Measurements from ENCODE around the gene SLC19A2.

The SLC19A2 gene

DNA sequence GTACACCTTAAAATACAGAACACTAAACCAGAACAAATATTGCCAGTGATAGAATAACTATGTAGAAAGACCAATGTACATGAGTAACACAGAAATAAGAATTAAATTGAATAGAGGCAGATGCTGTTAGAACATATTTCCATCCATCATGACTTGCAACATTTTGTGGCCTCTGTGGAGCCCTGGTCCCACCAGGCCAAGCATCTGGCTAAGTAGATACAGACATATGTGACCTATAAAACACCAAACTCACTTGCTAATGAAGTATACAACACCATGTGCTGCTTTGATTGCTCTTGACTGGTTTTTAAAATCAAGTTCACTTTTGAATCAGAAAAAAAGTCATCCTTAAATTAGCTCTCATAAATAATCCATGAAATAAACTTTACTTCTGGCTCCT lies 20.5 kb downstream of the SLC19A2 start:
- TF ChIP-seq FOXM1 (IDR thresholded peaks at IDR 0.05; ENCODE audit: borderline replicate concordance, low read depth) (no peak), RAD21 (IDR thresholded peaks at IDR 0.05; ENCODE audit: low read depth) (no peak), EP300 (IDR thresholded peaks at IDR 0.05; ENCODE audit: borderline replicate concordance) (no peak), EGR1 (IDR thresholded peaks at IDR 0.05) (no peak), ZBTB7A (IDR thresholded peaks at IDR 0.05; ENCODE audit: low read depth) (no peak), YY1 (IDR thresholded peaks at IDR 0.05; ENCODE audit: low read depth) (no peak), TAF1 (IDR thresholded peaks at IDR 0.05; ENCODE audit: low read depth) (no peak), NFIC (IDR thresholded peaks at IDR 0.05) (no peak), CREB1 (IDR thresholded peaks at IDR 0.05; ENCODE audit: low read depth) (no peak), TEAD4 (IDR thresholded peaks at IDR 0.05) (no peak), CEBPB (IDR thresholded peaks at IDR 0.05) (no peak), TCF12 (IDR thresholded peaks at IDR 0.05; ENCODE audit: low read depth) (no peak)
- TF ChIP-seq, protein P1, sequence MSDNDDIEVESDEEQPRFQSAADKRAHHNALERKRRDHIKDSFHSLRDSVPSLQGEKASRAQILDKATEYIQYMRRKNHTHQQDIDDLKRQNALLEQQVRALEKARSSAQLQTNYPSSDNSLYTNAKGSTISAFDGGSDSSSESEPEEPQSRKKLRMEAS (IDR thresholded peaks at IDR 0.05), result no peak
- TF ChIP-seq, protein P2, sequence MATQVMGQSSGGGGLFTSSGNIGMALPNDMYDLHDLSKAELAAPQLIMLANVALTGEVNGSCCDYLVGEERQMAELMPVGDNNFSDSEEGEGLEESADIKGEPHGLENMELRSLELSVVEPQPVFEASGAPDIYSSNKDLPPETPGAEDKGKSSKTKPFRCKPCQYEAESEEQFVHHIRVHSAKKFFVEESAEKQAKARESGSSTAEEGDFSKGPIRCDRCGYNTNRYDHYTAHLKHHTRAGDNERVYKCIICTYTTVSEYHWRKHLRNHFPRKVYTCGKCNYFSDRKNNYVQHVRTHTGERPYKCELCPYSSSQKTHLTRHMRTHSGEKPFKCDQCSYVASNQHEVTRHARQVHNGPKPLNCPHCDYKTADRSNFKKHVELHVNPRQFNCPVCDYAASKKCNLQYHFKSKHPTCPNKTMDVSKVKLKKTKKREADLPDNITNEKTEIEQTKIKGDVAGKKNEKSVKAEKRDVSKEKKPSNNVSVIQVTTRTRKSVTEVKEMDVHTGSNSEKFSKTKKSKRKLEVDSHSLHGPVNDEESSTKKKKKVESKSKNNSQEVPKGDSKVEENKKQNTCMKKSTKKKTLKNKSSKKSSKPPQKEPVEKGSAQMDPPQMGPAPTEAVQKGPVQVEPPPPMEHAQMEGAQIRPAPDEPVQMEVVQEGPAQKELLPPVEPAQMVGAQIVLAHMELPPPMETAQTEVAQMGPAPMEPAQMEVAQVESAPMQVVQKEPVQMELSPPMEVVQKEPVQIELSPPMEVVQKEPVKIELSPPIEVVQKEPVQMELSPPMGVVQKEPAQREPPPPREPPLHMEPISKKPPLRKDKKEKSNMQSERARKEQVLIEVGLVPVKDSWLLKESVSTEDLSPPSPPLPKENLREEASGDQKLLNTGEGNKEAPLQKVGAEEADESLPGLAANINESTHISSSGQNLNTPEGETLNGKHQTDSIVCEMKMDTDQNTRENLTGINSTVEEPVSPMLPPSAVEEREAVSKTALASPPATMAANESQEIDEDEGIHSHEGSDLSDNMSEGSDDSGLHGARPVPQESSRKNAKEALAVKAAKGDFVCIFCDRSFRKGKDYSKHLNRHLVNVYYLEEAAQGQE (IDR thresholded peaks at IDR 0.05; ENCODE audit: low read depth), result no peak
- TF ChIP-seq, protein P3, sequence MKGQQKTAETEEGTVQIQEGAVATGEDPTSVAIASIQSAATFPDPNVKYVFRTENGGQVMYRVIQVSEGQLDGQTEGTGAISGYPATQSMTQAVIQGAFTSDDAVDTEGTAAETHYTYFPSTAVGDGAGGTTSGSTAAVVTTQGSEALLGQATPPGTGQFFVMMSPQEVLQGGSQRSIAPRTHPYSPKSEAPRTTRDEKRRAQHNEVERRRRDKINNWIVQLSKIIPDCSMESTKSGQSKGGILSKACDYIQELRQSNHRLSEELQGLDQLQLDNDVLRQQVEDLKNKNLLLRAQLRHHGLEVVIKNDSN (IDR thresholded peaks at IDR 0.05), result no peak

DNA sequence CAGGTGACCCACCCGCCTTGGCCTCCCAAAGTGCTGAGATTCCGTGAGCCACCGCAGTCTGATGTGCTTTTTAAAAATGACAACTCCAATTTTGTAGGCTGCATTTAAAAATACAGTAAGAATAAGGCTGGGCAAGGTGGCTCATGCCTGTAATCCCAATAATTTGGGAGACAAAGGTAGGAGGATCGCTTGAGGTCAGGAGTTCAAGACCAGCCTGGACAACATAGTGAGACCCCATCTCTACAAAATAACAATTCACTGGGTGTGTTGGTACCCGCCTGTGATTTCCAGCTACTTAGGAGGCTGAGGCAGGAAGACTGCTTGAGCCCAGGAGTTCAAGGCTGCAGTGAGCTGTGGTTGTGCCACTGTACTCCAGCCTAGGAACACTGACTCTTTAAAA lies 23.4 kb downstream of the SLC19A2 start:
- TF ChIP-seq, protein P1 (IDR thresholded peaks at IDR 0.05), result no peak
- TF ChIP-seq TCF12 (IDR thresholded peaks at IDR 0.05; ENCODE audit: low read depth), result no peak
- no peak for TF ChIP-seq ZBTB7A (IDR thresholded peaks at IDR 0.05; ENCODE audit: low read depth)
- TF ChIP-seq, protein P3 (IDR thresholded peaks at IDR 0.05), result no peak
- no peak for TF ChIP-seq TAF1 (IDR thresholded peaks at IDR 0.05; ENCODE audit: low read depth)
- no peak for TF ChIP-seq FOXM1 (IDR thresholded peaks at IDR 0.05; ENCODE audit: borderline replicate concordance, low read depth)
- TF ChIP-seq YY1 (IDR thresholded peaks at IDR 0.05; ENCODE audit: low read depth), result no peak
- no peak for TF ChIP-seq TEAD4 (IDR thresholded peaks at IDR 0.05)
- TF ChIP-seq CREB1 (IDR thresholded peaks at IDR 0.05; ENCODE audit: low read depth), result no peak
- TF ChIP-seq EGR1 (IDR thresholded peaks at IDR 0.05), result no peak
- TF ChIP-seq NFIC (IDR thresholded peaks at IDR 0.05), result no peak
- TF ChIP-seq RAD21 (IDR thresholded peaks at IDR 0.05; ENCODE audit: low read depth), result no peak

DNA sequence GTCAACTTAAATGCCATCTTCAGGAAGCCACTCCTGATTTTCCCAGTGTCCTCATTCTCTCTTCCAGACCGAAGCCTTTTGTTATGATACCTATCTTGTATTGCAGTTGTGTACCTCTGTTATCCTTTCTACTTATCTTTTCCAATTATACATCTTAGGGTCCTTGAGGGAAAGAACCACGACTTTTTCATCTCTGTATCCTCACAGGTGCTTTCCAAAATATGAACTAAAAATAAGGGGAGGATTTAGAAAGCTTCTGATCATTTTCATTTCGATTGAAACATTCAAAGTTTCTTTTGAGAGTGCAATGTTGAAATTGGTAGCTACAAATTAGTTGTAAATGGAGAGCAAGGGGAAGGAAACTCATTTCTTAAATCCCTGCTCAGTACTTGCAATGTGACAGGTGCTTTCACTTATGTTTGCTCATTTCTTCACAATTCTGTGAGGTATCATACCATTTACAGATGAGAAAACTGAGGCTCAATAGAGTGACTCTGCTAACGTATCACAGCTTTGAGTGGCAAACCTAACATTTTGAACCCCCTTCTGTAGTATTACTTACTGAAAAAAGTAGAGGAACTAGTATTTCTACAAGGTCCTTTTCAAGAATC lies 24.2 kb downstream of the SLC19A2 start:
- TF ChIP-seq YY1 (IDR thresholded peaks at IDR 0.05; ENCODE audit: low read depth) (no peak), RAD21 (IDR thresholded peaks at IDR 0.05; ENCODE audit: low read depth) (no peak), FOXM1 (IDR thresholded peaks at IDR 0.05; ENCODE audit: borderline replicate concordance, low read depth) (no peak), CEBPB (IDR thresholded peaks at IDR 0.05) (no peak), TAF1 (IDR thresholded peaks at IDR 0.05; ENCODE audit: low read depth) (no peak), ZBTB7A (IDR thresholded peaks at IDR 0.05; ENCODE audit: low read depth) (no peak), CREB1 (IDR thresholded peaks at IDR 0.05; ENCODE audit: low read depth) (no peak), TEAD4 (IDR thresholded peaks at IDR 0.05) (no peak), NFIC (IDR thresholded peaks at IDR 0.05) (no peak), EP300 (IDR thresholded peaks at IDR 0.05; ENCODE audit: borderline replicate concordance) (no peak)
- TF ChIP-seq, protein P3 (IDR thresholded peaks at IDR 0.05), result no peak
- TF ChIP-seq, protein P1 (IDR thresholded peaks at IDR 0.05), result no peak
- TF ChIP-seq, protein P2 (IDR thresholded peaks at IDR 0.05; ENCODE audit: low read depth), result no peak

DNA sequence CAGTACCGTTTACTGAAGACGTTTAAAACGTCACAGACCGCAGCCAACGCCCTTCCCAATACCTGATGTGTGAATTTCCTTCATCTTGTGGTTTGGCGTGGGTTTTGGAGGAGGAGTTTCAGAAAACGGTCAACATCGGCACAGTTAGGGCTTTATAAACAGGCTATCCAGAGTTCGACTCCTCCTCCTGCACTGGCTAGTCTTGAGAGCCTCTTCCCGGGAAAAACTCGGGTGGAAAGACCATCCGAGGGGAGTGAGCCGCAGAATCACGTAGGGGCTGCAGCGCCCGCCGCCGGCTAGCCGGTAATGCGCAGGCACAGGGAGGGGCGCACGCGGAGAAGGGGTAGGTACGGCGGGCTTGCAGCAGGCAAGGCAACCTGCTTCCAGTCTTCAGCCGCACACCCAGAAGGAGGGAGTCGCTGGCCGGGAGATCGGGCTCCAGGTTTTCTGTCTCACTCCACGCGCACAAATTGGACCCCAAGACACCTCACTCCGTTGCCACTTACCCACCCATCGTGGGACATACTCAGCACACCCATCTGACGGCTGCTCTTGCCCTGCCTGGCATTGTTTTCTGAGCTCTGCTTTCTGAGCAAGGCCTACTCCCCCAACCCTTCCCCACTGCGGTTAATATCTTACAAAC lies 25.4 kb downstream of the SLC19A2 start:
- TF ChIP-seq CEBPB (IDR thresholded peaks at IDR 0.05), result no peak
- TF ChIP-seq TCF12 (IDR thresholded peaks at IDR 0.05; ENCODE audit: low read depth), result no peak
- no peak for TF ChIP-seq FOXM1 (IDR thresholded peaks at IDR 0.05; ENCODE audit: borderline replicate concordance, low read depth)
- TF ChIP-seq, protein P2 (IDR thresholded peaks at IDR 0.05; ENCODE audit: low read depth), result no peak
- no peak for TF ChIP-seq TAF1 (IDR thresholded peaks at IDR 0.05; ENCODE audit: low read depth)
- no peak for TF ChIP-seq YY1 (IDR thresholded peaks at IDR 0.05; ENCODE audit: low read depth)
- TF ChIP-seq, protein P1 (IDR thresholded peaks at IDR 0.05), result no peak
- TF ChIP-seq CREB1 (IDR thresholded peaks at IDR 0.05; ENCODE audit: low read depth), result no peak
- TF ChIP-seq TEAD4 (IDR thresholded peaks at IDR 0.05), result no peak
- TF ChIP-seq ZBTB7A (IDR thresholded peaks at IDR 0.05; ENCODE audit: low read depth), result no peak
- TF ChIP-seq NFIC (IDR thresholded peaks at IDR 0.05), result no peak
- TF ChIP-seq, protein P3 (IDR thresholded peaks at IDR 0.05), result no peak
- TF ChIP-seq RAD21 (IDR thresholded peaks at IDR 0.05; ENCODE audit: low read depth), result no peak
- TF ChIP-seq EP300 (IDR thresholded peaks at IDR 0.05; ENCODE audit: borderline replicate concordance), result no peak
- TF ChIP-seq EGR1 (IDR thresholded peaks at IDR 0.05), result no peak
